Activated CD8-positive, alpha-beta memory T cell treated with anti-CD3 and anti-CD28 coated beads for 36 hours (primary cell): ENCODE data around the gene C19orf81. TPM values are rescaled to one million over a fixed set of nuclear protein-coding genes. Genes with fewer than 3 reads are reported as not detected.

Experiments used
- CTCF ChIA-PET: fragments of 350-600 bp; sonication (Branson Sonifier 250); formaldehyde crosslinking; loops from one replicate; lab custom pipeline; 2021; ENCODE audit warnings: antibody characterized with exemption; lab: Charles Lee
- POLR2A ChIA-PET: fragments of 350-600 bp; sonication (Branson Sonifier 250); formaldehyde crosslinking; loops from one replicate; lab custom pipeline; 2021; ENCODE audit warnings: antibody characterized with exemption; lab: Charles Lee
- total RNA-seq, 2 experiments: library from RNA; stranded (reverse); gene quantifications; one replicate each; pipeline ENCODE4 v1.2.3, GENCODE V29; 2021

The C19orf81 gene
- total RNA-seq, 2 experiments from 2014 or later, result 0.44 to 0.67 TPM

GRCh38 chr19:50628146-50628545 is 21.1 kb upstream of the C19orf81 start:
- CTCF ChIA-PET, result interaction anchor here (0.6 kb wide), 1 partner anchor 263 kb away, joined by 3 read pairs; no protein-coding TSS in a partner anchor
- POLR2A ChIA-PET, result no interaction called here

GRCh38 chr19:50628551-50628950 is 20.7 kb upstream of the C19orf81 start:
- POLR2A ChIA-PET, result no interaction called here
- CTCF ChIA-PET, result interaction anchor here (0.6 kb wide), 1 partner anchor 263 kb away, joined by 3 read pairs; no protein-coding TSS in a partner anchor

GRCh38 chr19:50629194-50629593 is 20.1 kb upstream of the C19orf81 start:
- CTCF ChIA-PET, result no interaction called here

GRCh38 chr19:50629801-50630200 is 19.4 kb upstream of the C19orf81 start:
- CTCF ChIA-PET, result no interaction called here
- POLR2A ChIA-PET, result no interaction called here

More at GRCh38 chr19:50629194-50629593, 20.1 kb upstream of the C19orf81 start:
- POLR2A ChIA-PET, result no interaction called here

- CTCF ChIA-PET, result no interaction called here
- POLR2A ChIA-PET, result no interaction called here
Measured at GRCh38 chr19:50632151-50632835, 17.0 kb upstream of the C19orf81 start.

GRCh38 chr19:50633359-50633758 is 15.9 kb upstream of the C19orf81 start:
- POLR2A ChIA-PET, result no interaction called here
- CTCF ChIA-PET, result interaction anchor here (0.6 kb wide), 1 partner anchor 159 kb away, joined by 4 read pairs; no protein-coding TSS in a partner anchor

GRCh38 chr19:50633973-50634372 is 15.3 kb upstream of the C19orf81 start:
- CTCF ChIA-PET, result no interaction called here
- POLR2A ChIA-PET, result no interaction called here

- CTCF ChIA-PET, result no interaction called here
- POLR2A ChIA-PET, result no interaction called here
Measured at GRCh38 chr19:50636317-50637085, 12.7 kb upstream of the C19orf81 start.

- CTCF ChIA-PET, result no interaction called here
- POLR2A ChIA-PET, result no interaction called here
Measured at GRCh38 chr19:50638600-50638999, 10.6 kb upstream of the C19orf81 start.

GRCh38 chr19:50639121-50640112 is 9.8 kb upstream of the C19orf81 start, which contains the start of gene SYT3:
Gene SYT3, minus strand, starts transcription at chr19:50639881. Its CDS starts 2,470 bp downstream, at chr19:50637411.
- ChIA-PET CTCF (no interaction called here), POLR2A (no interaction called here)

GRCh38 chr19:50640368-50640767 is 8.9 kb upstream of the C19orf81 start:
- ChIA-PET CTCF (no interaction called here), POLR2A (no interaction called here)

GRCh38 chr19:50644315-50644915 is 4.8 kb upstream of the C19orf81 start:
- ChIA-PET CTCF (no interaction called here), POLR2A (no interaction called here)

- ChIA-PET POLR2A (no interaction called here), CTCF (no interaction called here)
Measured at GRCh38 chr19:50645107-50645506, 4.1 kb upstream of the C19orf81 start.

GRCh38 chr19:50646074-50646807 is 3.0 kb upstream of the C19orf81 start:
- ChIA-PET CTCF (interaction anchor here (0.5 kb wide), 1 partner anchor 19 kb away, joined by 6 read pairs; no protein-coding TSS in a partner anchor), POLR2A (no interaction called here)

- ChIA-PET CTCF (no interaction called here), POLR2A (no interaction called here)
Measured at GRCh38 chr19:50647879-50648615, 1.2 kb upstream of the C19orf81 start.

GRCh38 chr19:50648659-50649058 is 586 bp upstream of the C19orf81 start:
- ChIA-PET CTCF (no interaction called here), POLR2A (no interaction called here)

- ChIA-PET POLR2A (no interaction called here), CTCF (no interaction called here)
Measured at GRCh38 chr19:50651174-50651573, 1.9 kb downstream of the C19orf81 start.

GRCh38 chr19:50652722-50653121 is 3.5 kb downstream of the C19orf81 start:
- ChIA-PET CTCF (no interaction called here), POLR2A (no interaction called here)
